Activated effector memory CD4-positive, alpha-beta T cell treated with Interleukin-2 at 50 U/mL for 16 hours (primary cell): Measurements from ENCODE around the gene PLTP.

Source experiments
- DNase-seq: peaks from one replicate; pipeline ENCODE4 v3.0.0-alpha.2; 2020

PLTP gene

GRCh38 chr20:45867819-45868176 is 44.2 kb downstream of the PLTP start:
- DNase-seq, result no peak

GRCh38 chr20:45867136-45867818 is 44.7 kb downstream of the PLTP start:
- no peak for DNase-seq

GRCh38 chr20:45866454-45866853 is 45.5 kb downstream of the PLTP start:
- DNase-seq, result no peak

- DNase-seq, result no peak
These were observed 48.1 kb downstream of the PLTP start for GRCh38 chr20:45863543-45864470.

GRCh38 chr20:45861221-45862075 is 50.5 kb downstream of the PLTP start:
- DNase-seq, result no peak

GRCh38 chr20:45860560-45861220 is 51.3 kb downstream of the PLTP start:
- no peak for DNase-seq

GRCh38 chr20:45859916-45860315 is 52.0 kb downstream of the PLTP start:
- DNase-seq, result no peak

GRCh38 chr20:45857882-45858216 is 54.1 kb downstream of the PLTP start:
- DNase-seq, result no peak

GRCh38 chr20:45857114-45857881 is 54.7 kb downstream of the PLTP start, which contains the start of the genes ACOT8 and ZSWIM3:
TSS of gene ACOT8 (minus strand) at chr20:45857392. CDS start at chr20:45857315, 77 bp downstream.
TSS of gene ZSWIM3 (plus strand) at chr20:45857614. CDS start at chr20:45857826, 212 bp downstream.
- peak; percentile 84 for DNase-seq

GRCh38 chr20:45853484-45853883 is 58.5 kb downstream of the PLTP start:
- no peak for DNase-seq

GRCh38 chr20:45852326-45852725 is 59.6 kb downstream of the PLTP start:
- DNase-seq, result no peak

- DNase-seq, result no peak
These were observed 60.5 kb downstream of the PLTP start for GRCh38 chr20:45851501-45851900.

- DNase-seq, result no peak
These were observed 61.0 kb downstream of the PLTP start for GRCh38 chr20:45850926-45851325.

- no peak for DNase-seq
These were observed 61.7 kb downstream of the PLTP start for GRCh38 chr20:45850238-45850637.

- DNase-seq, result no peak
These were observed 62.9 kb downstream of the PLTP start for GRCh38 chr20:45848969-45849582.
